GM19043 (cell line): ENCODE results near the gene CCDC82.
A peak's percentile ranks its signal among the peaks of the same experiment; 100 is the strongest.
"Not testable (repeated sequence)": the region's sequence is repeated elsewhere in the genome, so short reads cannot be mapped to it uniquely, and the experiment has no call there.

Experiments used
- ATAC-seq: cut with Tn5 transposase; IDR thresholded peaks from one replicate; pipeline ENCODE4 v1.9.1; 2021; ENCODE audit warnings: low read depth; ENCODE audit not compliant: unreplicated experiment

CCDC82 gene

GRCh38 chr11:96389720-96390487 lies at the start of gene CCDC82, which contains the start of gene JRKL:
TSS of gene CCDC82 (minus strand) at chr11:96389912. CDS start at chr11:96384747, 5,165 bp downstream.
TSS of gene JRKL (plus strand) at chr11:96390013. CDS start at chr11:96390650, 637 bp downstream.
- ATAC-seq = peak; percentile 86

DNA sequence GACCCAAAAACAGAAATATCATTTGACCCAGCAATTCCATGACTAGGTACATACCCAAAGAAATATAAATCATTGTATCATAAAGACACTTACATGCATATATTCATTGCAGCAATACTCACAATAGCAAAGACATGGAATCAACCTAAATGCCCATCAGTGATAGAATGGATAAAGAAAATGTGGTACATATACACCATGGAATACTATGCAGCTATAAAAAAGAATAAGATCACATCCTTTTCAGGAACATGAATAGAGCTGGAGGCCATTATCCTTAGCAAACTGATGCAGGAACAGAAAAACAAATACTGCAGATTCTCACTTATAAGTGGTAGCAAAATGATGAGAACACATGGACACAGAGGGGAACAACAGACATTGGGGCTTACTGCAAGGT lies 42.9 kb upstream of the CCDC82 start:
- ATAC-seq = not testable (repeated sequence)

DNA sequence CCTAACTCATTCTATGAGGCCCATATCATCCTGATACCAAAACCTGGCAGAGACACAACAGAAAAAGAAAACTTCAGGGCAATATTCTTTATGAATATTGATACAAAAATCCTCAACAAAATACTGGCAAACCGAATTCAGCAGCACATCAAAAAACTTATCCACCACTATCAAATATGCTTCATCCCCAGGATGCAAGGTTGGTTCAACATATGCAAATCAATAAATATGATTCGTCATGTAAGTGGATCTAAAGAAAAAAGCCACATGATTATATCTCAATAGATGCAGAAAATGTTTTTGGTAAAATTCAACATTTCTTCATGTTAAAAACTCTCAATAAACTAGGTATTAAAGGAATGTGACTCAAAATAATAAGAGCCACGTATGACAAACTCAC lies 41.0 kb upstream of the CCDC82 start:
- ATAC-seq = no peak

DNA sequence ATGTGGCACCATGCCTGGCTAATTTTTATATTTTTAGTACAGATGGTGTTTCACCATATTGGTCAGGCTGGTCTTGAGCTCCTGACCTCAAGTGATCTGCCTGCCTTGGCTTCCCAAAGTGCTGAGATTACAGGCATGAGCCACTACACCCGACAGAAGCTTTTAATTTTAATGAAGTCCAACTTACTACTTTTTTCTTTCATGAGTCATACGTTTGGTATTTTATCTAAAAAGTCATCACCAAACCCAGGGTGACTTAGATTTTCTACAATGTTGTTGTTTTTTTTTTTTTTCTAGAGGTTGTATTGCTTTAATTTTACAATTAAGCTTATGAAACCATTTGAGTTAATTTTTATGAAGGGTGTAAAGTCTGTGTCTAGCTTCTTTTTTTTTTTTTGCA lies 35.0 kb upstream of the CCDC82 start:
- no peak for ATAC-seq

DNA sequence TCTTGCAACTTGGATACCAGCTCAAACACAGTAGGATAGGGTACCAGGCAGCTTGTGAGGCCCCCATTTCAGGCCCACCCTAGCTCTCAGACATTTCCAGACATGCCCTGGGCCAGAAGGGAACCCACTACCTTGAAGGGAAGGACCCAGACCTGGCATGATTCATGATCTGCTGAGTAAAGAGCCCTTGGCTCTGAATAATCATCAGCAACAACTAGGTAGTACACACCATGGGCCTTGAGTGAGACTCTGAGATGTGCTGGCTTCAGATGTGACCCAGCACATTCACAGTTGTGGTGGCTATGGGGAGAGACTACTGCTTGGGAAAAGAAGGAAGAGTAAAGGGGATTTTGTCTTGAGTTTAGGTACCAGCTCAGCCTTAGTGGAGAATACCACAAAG lies 23.7 kb upstream of the CCDC82 start:
- no peak for ATAC-seq

DNA sequence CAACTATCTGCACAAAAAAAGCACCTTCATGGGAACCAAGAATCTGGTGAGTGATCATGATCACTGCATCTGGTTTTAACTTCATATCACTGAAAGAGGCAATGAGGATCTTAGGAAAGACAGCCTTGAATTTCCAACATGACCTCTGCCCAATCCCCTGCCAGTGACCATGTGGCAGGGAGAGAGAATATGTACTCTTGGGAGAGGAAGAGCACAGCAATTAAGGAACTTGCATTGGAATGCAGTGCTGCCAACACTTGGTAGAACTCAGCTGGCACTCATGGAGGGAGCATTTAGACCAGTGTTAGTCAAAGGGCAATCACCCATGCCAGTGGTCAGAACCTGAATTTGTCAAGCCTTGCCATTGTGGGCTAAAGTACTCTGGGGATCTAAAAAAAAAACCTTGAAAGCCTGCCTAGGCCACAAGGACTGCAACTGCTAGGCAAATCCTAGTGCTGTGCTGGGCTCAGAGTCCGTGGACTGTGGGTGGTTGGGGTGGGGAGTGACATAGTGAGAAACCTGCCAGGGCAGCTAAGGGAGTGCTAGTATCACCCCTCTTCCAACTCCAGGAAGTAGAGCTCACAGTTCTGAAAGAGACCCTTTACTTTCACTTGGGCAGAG lies 23.2 kb upstream of the CCDC82 start:
- no peak for ATAC-seq

- ATAC-seq = not testable (repeated sequence)
These were observed 21.7 kb upstream of the CCDC82 start for GRCh38 chr11:96411412-96411811.

- no peak for ATAC-seq
These were observed 11.0 kb upstream of the CCDC82 start for GRCh38 chr11:96400697-96401096.

GRCh38 chr11:96397863-96398262 lies 8.2 kb upstream of the CCDC82 start:
- no peak for ATAC-seq

GRCh38 chr11:96396637-96397036 lies 6.9 kb upstream of the CCDC82 start:
- ATAC-seq = no peak

DNA sequence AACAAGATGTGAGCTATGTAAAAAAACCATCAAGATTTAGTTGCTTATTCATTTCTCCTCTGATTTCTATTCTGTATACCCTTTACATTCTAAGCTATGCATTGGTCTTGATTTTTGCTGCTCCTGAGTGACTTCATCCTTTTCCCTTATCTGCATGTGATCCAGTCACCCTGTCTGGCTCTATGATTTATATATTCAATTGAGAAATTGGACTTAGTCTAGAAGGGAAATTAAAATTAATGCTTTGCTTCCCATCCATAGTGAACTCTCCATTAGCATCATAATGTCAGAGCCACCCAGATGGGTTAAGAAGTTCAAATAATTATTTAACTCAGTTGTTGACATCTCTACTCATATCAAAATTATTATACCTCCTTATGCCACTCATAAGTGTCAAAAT lies 5.1 kb upstream of the CCDC82 start:
- ATAC-seq = no peak

DNA sequence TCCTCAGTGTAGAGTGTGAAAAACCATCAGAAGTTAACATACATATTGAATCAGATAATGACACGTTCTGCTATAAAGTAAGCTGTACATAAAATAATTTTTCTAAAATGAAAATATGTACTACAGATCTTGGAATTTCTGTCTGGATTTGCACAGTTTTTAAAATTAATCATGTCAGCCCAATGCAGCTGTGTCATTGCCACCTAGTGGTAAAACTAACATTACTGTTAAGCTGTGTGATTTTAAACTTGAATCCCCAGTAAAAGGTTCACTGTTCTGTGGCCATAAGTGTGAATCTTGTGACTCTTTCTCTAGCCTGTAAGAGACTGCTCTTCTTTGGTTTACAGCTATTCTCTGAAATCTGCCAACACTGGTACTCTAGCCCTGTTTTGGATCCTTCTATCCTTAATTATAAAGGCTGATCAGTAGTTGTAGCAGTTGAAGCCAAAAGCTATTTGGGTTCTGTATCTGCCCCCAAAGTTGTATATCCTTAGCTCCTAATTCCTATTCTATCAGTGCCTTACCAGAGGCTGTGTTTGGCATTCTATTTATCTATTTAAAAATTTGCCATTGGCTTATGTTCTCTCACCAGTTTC lies 4.1 kb upstream of the CCDC82 start:
- no peak for ATAC-seq

GRCh38 chr11:96391698-96392307 lies 2.1 kb upstream of the CCDC82 start:
- ATAC-seq = no peak

- no peak for ATAC-seq
These were observed 728 bp upstream of the CCDC82 start for GRCh38 chr11:96390488-96390792.

GRCh38 chr11:96388891-96389719 lies 607 bp downstream of the CCDC82 start:
- ATAC-seq = peak; percentile 38

DNA sequence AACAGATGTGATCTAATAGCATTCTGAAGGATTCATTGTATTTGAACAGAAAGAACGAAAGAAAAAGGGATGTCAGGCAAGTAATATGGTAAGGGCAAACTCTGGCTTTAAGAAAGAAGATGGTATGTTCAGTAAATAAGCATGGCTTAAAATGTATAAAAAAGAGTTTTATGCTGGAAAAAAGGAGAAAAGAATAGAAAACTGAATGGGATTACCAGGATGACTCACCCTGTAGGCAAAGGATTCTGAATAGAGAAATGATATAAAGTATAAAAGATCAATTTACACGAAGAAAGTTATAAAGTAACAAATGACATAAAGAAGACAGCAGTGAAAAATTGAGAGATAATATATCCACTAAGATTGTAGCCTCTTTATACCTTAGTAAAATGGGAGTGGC lies 4.5 kb downstream of the CCDC82 start:
- no peak for ATAC-seq

DNA sequence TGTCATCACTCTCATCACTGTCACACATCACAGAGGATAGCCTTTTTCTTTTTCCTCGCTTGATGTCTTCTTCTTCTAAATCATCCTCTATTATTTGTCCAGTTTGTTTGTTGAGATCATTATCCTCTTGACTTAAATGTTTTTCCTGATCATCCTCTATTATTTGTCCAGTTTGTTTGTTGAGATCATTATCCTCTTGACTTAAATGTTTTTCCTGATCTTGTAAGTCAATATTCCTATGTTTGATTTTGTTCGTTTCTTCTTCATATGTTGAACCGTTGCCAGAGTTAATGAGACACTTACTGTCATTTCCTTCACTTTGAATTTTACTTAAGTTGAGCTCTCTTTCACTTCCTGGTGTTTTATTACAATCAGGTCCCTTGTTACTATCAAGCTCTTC lies 5.6 kb downstream of the CCDC82 start:
- no peak for ATAC-seq

GRCh38 chr11:96376796-96377195 lies 12.9 kb downstream of the CCDC82 start:
- no peak for ATAC-seq

DNA sequence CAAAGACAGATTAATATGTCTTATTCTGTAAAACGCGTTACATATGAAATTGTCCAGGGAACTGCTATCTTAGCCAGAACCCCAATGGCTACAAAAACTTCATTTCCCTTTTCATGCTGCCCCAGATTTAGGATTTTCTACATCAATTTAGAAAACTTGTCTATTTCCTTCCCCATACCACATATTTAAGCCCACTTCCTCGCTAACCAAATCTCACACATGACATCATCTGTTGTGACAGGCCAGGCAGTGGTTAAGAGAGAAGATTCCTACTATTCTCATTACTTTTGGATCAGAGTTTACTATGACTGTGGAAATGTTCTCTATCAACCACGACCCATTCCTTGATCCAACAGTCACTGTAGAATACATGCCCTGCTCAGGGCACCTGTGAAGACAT lies 15.9 kb downstream of the CCDC82 start:
- ATAC-seq = no peak

- no peak for ATAC-seq
These were observed 22.4 kb downstream of the CCDC82 start for GRCh38 chr11:96367342-96367741.

- ATAC-seq = no peak
These were observed 23.7 kb downstream of the CCDC82 start for GRCh38 chr11:96366024-96366423.
